Panc1 (cell line): Measurements from ENCODE around the gene CHCHD10.

Source experiments
- CTCF ChIP-seq: fragments of 450-650 bp; IDR thresholded peaks from 2 replicates; pipeline ENCODE4 v1.5.1; 2017; ENCODE audit warnings: mild to moderate bottlenecking
- POLR2AphosphoS5 ChIP-seq: IDR thresholded peaks from 2 replicates; pipeline ENCODE4 v1.6.1; 2012; ENCODE audit warnings: mild to moderate bottlenecking, low read depth, low read length, moderate library complexity
- SIN3A ChIP-seq: IDR thresholded peaks from 2 replicates; pipeline ENCODE4 v1.6.1; 2012; ENCODE audit warnings: low read depth, mild to moderate bottlenecking, low read length, moderate library complexity, borderline replicate concordance; ENCODE audit not compliant: insufficient read depth

- no peak for TF ChIP-seq SIN3A
- no peak for TF ChIP-seq CTCF
- no peak for TF ChIP-seq POLR2AphosphoS5
These were observed 15.0 kb downstream of the CHCHD10 start for GRCh38 chr22:23752750-23753149.
